ENCODE data around the gene SBNO2.

Gene SBNO2

DNA sequence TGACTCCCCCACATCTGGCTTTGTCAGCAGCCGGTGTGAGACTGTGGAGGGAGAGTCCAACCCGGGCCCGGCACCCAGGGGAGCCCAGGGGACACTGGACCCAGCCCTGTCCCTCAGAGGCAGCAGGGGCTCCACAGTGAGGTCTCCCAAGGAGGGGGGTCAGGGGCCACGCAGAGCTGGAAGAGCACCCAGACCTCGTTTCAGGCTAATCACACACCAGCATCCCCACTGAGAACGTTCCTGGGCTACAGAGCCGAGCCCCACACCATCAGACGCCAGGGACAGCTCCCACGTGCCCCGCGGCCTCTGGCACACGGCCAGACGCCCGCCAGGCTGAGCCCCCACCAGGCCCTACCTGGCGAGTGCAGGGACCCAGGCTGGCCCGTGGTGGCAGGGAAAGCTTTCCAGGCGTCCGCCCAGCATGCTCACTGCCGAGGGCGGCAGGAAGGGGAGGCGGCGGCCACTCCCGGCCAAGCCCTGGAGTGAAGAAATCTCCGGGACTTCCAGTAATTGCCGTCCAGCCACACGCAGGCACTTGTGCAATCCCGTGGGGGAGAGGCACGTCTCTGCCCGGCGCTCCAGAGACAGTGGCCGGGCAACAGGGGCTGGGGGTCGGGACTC is 19.2 kb downstream of the SBNO2 start:
- peak; percentile 14 for DNase-seq (ENCODE audit: low spot score)

DNA sequence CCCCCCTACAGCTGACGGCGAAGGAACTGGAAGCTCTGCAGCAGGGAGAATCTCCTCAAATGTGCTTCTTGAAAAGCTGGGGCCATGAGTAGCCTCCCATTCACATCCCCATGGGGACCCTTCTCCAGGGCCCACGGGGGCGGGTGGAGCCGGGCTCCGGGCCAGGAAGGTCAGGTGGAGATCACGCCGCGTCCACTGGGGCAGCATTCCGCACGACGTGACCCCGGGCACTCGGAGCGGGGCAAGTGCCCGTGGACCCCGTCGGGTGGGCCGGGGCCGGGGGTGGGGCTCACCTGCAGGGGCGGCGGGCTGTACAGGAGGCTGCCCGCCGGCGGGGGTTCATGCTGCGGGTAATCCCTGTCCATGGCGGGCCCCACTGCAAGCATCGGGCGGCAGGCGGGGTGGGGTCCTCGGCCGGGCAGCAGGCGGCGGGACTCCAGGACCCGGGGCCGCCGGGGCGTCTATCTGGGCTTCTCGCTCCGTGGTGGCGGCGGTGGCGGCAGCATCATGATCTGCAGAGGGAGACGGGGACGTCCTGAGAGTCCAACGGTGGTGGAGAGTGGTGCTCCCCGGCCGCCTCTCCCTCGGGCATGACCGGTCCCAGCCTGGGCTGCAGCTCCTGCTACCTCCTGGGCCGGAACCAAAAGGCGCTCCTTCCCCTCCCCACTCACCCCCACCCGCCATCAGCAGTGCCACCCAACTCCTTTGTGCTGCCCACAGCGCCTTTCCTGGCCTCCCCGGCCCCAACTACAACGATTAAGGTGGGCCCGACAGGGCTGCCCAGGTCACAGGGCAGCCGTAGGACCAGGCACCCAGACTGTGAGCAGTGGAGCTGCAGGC is 20.0 kb downstream of the SBNO2 start:
- DNase-seq (ENCODE audit: low spot score): no peak

DNA sequence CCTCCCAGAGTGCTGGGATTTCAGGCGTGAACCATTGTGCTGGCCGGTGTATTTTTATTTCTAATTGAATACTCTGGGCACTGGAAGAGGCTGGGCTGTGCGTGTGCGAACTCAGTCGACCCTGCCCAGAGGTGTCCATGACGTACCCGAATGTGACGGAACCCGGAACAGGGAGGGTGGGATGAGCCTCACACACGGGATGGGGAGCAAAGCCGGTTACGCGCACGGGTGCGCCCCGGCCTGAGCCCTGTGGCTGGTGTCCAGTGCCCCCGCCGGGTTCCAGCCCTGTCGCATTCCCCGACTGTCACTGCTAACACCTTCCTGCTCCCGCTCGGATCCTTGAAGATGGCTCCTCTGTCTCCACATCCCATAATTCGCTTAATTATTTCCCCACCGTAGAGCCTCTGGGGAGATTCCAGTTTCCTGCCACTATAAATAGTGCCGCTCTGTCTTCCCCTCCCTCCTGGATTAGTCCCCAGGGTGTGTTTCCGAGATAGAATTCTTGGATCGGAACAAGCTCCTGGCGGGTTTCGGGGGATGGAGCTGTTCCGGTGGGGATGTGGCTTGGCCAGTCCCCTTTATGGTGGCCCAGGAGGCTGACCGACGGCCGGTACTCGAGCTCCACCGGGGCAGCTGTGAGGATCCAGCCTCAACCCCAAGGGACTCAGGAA is 22.0 kb downstream of the SBNO2 start:
- DNase-seq (ENCODE audit: low spot score): no peak

DNA sequence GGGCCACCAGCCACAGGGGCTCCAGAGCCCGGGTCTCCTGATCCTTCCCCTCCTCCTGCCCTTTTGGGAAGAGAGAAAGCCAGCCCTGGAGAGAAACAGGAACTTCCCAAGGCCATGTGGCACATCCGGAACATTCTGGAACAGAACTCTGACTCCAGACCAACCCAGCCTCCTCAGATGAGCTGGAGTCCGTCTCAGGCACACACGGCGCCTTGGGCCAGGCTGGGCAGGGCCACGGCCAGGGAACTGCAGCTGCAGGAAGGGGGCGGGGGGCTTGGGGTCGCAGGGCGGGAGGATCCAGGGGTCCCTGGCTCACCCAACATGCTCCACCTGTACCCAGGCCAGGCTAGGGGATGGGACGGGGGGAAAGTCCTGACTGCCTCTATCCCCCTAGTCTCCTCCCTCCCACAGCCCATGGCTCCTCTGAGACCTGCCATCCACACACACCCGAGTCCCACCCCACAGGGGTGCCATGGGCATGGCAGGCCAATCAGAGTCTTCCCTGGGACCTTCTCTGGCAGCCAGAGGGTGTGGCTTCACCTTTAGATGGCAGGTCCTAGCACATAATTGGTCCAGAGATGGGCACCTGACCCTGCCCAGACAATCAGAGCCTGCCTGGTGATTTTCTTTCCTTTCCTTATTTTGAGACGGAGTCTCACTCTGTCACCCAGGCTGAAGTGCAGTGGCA is 22.9 kb downstream of the SBNO2 start:
- DNase-seq (ENCODE audit: low spot score): no peak

DNA sequence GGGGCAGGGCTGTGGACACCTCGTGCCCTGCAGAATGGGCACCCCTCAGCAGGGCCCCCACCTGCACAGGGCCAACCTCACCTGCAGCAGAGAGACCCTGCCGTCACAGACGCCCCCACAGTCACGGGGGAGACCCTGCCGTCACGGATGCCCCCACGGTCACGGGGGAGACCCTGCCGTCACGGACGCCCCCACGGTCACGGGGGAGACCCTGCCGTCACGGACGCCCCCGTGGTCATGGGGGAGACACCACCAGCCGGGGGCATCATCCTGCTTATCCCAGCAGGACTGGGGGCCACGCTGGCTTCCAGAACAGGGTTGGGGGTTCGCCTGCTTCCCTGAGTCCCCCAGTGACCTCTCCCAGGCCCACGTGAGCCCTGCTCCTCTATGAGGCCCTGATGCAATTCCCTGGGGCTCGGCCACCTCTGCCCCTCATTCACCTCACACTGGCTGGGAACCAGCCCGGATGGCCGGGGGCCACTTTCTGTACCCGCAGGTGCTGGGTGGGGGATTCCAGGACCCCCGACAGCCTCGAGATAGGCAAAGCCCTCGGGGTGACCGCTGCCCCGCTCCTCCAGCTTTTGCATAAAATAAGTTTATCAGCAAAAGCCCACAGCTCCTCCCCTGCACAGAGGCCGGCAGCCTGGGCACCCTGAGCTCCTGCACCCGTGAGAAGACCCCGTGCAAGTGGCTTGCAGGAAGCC is 23.6 kb downstream of the SBNO2 start:
- DNase-seq (ENCODE audit: low spot score): no peak

DNA sequence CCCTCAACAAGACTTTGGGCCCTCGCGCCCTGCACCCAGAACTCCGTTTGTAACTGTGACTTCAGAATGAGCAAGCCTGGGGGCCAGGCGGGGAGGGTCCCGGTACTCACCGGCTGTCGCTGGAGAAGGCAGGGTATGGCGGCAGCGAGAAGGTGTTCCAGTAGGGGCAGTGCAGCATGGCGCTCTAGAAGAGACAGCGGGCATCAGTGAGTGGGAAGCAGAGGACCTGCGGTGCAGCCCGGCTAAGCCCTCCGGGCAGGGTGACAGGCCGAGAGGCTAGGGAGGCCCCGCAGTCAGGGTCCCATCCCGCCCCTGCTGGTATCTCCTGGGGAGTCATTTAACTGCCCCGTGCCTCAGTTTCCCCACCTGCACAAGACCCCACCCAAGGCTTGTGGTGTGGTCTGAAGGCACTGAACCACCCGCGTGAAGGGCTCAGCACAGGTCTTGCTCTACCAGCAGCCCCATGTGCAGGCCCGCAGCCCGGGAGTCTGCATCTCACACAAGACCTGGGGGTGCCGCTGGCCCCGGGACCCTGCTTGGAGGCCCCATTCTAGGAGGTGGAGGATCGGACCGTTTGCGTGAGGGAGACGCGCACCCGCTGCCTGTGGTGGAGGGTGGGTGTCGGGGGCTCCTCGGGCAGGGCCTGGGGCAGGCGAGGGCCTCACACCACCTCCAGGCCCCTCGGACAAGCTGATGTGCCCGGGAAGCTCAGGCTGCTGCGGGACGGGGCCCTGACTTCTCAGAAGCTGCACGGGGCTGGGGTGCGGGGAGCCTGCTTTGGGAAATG is 24.6 kb downstream of the SBNO2 start:
- no peak for DNase-seq (ENCODE audit: low spot score)

DNA sequence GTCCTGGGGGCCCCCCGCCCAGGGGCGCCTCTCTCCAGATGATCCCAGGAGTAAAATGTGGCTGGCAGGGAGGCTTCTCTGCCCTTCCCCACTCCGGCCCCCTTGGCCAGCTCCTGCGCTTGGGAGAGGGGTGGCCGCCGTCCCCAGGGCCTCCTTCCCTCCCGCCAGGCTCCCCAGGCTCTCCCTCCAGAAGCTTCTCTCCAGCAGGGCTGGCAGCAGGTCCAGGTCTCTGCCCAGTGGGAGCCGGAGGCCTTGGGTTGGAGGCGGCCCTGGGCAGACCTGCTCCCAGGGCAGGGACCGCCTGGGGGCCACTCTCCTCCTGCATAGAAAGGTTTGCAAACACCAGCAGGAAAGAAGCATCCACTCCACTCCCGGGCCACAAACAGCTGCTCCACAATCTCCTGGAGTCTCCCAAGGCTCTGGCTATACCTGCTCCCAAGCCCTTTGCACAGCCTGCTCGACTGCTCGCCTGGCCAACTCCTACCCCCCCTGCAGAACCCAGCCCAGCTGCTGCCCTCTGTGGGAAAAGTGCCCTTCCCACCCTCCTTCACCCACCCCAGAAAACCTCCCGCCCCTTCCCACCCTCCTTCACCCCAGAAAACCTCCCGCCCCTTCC is 26.0 kb downstream of the SBNO2 start:
- no peak for DNase-seq (ENCODE audit: low spot score)

DNA sequence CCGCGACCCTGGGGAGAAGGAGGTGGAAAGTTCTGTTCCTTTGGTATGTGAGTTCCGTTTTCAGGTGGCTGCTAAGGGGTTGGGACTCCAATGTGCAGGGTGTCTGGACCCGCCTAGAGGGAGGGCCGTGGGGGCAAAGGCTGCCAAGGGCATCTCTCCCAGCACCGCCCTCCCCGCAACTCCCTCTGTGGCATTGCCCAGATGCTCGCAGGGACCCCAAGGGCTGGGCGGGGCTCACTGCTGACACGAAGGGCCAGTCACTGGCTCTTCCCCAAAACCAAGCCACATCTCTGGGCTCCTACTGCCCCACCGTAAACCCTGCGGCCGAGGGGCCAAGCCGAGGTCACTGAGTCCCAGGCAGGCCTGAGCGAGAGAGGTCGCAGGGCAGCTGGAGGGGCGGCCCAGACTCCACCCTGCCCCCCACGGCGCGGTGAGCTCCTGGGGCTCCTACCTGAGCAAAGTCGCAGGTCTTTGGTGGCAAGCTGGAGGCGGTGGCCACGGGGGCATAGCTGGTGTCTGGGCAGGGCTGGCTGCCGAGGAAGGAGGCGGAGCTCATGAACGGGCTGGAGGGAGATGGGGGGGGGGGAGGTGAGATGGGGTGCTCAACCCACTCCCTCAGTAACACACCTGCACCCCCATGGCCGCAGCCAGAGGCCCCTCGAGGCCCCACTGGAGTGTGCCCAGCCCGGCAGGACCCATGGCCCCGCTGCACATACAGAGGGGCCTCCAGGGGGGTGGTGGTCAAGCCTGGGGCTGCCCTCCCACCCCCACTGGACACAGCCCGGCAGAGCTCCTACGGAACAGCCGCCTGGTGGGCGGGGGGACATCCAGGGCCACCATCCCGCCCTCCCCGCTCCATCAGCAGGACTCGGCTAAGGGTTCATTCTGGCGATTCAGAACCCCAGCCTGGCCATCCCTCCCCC is 26.9 kb downstream of the SBNO2 start:
- DNase-seq (ENCODE audit: low spot score): no peak

DNA sequence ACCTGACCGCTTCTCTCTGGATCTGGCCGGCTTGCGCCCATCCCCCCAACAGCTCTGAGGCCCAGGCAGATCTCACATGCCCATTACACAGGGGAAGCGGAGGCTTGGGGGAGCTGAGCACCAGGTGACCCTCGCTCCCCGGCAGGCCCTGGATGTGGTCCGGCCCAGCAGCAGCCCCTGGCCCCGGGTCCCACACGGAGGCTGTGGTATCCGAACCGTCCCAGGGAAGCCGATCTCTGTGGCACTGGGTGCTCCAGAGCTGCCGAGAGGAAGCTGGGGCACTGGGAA is 27.7 kb downstream of the SBNO2 start:
- no peak for DNase-seq (ENCODE audit: low spot score)

DNA sequence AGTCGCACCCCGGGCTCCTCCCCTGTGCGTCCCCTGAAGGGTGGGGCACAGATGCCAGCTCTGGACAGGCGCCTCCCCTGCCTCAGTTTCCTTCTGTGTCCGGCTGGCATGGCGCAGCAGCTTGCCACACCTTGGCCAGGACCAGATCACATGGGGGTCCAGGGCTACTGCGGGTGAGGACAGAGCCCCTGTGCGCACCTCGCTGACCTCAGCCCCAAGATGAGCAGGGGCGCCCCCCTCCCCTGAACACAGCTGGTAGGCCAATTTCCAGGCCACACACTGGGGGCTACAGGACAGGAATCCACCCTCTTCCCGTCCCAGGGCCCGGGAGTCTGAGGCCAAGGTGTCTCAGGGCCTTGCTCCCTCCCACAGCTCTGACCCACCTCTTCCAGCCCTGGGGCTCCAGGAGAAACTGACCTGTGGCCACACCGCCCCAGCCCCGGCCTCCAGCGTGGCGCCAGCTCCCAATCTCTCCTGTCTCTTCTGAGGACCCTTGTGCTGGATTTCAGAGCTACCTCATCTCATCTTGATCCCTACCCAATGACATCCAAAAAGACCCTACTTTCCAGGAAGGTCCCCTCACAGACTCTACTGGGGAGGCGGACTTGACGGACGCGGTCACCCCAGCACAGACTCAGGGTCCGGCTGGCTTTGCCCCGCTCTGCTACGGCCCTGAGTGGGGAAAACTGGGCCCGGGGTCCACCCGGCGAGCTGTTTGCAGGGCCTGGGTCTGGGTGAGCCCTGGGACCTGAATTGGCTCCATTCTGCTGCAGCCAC is 28.2 kb downstream of the SBNO2 start:
- no peak for DNase-seq (ENCODE audit: low spot score)

DNA sequence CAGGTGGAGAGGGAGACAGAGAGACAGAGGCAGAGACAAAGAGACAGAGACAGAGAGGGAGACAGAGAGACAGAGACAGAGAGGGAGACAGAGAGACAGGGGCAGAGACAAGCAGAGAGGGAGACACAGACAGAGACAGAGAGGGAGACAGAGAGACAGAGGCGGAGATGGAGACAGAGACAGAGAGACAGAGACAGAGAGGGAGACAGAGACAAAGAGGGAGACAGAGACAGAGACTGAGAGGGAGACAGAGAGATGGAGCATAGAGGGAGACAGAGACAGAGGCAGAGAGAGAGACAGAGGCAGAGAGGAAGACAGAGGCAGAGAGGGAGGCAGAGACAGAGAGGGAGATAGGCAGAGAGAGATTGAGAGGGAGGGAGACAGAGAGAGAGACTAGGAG is 29.3 kb downstream of the SBNO2 start:
- DNase-seq (ENCODE audit: low spot score): no peak

DNA sequence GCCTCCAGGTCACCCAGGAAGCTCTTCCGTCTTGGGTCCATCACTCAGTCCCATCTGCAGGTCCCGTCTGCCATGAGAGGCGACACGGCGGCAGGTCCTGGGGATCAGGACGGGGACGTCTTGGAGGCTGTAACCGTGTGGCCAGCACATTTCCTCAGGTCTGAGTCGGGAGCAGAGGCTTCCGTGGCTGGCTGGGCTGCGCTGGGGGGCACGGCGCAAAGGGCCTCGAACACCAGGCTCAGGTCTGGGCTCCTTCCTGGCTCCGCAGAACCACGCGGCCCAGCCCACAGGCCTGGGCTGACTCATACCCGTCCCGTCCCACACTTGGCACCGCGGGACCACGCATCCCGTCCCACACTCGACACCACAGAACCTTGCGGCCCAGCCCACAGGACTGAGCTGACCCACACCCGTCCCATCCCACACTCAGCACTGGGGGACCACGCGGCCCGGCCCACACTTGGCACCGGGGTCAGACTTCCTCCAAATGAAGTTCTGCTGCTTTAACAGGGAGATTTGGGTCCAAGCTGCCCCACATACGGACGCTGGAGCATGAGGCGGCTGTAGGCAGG is 30.2 kb downstream of the SBNO2 start:
- no peak for DNase-seq (ENCODE audit: low spot score)

DNA sequence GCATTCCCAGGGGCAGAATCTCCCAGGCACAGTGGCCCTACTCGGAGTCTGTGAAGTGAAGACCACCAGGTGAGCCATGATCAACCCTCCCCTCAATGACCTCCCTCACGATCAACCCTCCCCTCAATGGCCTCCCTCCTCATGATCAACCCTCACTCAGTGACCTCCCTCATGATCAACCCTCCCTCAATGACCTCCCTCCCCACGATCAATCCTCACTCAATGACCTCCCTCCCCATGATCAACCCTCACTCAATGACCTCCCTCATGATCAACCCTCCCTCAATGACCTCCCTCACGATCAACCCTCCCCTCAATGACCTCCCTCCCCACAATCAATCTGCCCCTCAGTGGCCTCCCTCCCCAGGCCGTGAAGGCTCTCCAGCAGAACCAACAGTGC is 32.1 kb downstream of the SBNO2 start:
- DNase-seq (ENCODE audit: low spot score): no peak

DNA sequence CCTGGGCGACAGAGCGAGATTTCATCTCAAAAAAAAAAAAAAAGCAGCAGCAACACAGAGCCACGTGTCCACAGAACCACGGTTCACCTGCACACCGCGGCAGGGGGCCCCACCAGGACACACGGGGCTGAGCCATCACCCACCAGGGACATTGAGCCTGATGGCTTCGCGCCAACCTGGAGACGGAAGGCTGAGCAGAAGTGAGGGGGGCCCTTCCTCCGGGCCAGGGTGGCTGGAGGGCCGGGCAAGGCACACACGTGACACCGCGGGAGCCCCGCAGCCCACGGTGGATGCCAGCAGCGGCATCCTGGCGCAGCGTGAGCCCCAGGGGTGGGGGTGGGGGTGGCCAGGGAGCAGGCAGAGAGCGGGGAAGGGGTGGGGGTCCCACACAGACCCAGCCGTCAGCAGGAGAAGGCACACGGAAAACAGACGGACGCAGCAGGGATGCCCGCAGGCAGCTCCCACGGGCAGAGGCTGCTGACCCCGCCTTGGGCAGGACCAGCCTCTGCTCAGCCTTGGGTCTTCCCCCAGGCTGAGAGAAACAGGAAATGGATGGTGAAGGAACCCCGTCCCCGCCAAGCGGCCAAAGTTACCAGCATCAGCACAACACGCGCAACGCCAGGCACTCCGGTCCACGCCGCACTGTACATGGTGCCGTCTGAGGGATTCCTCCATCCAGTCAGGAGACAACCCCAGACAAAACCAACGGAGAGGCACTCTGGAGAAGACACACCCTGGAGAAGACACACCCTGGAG is 33.6 kb downstream of the SBNO2 start:
- no peak for DNase-seq (ENCODE audit: low spot score)

DNA sequence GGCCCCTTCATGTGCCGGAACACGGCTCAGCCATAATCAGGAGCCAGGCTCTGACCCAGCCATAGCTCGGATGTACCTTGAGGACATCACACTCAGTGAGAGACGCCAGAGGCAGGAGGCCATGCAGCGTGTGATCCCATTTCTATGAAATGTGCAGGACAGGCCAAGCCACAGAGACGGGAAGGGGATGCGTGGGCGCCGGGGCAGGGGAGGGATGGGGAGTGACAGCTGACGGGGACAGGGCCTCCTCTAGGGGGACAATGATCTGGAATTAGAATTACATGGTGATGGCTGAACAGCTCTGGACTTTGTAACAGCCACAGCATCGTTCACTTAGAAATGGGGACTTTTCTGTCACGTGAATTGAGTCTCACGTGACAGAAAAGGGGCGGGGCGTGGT is 34.9 kb downstream of the SBNO2 start:
- no peak for DNase-seq (ENCODE audit: low spot score)

DNA sequence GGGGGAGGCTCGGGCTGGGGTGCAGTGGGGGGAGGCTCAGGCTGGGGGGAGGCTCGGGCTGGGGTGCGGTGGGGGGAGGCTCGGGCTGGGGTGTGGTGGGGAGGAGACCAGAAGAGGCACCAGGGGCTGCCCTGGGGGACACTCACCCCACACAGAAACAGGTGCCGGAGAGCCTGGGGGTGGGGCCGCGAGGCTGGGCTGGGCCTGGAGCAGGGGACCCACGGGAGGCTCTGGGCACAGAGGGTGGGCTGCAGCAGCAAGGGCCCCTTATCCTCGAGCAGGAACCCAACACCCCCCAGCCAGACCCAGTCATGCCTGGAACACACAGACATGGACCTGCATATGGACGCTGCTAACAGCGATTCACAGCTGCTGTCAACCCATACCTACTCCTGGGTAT is 35.9 kb downstream of the SBNO2 start:
- no peak for DNase-seq (ENCODE audit: low spot score)

DNA sequence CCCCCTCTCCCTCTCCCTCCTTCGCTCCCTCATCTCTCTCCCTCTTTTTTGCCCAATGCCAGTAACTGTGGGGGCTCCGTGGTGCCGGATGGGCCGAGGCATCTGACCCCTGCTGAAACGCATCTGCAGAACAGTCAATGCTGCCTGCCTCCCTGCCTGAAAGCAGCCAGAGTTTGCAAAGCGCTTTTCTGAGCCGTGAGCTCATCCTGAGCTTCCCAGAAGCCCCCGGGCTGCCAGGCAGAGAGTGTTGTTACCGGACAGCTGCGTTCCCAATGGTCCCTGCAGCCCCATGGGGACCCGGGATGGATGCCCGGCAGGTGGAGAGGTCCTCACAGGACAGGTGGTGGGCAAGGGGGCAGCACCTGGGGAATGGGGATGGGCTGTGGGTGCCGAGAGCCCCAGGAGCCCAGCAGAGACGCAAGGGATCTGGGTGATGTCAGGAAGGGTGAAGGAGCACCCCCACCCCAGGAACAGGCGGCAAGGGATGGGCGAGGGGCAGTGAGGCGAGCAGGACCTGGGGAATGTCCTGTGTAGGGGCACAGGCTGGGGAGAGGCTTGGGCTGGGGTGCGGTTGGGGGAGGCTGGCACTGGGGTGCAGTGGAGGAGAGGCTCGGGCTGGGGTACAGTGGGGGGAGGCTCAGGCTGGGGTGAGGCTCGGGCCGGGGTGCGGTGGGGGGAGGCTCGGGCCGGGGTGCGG is 37.3 kb downstream of the SBNO2 start:
- DNase-seq (ENCODE audit: low spot score): no peak
